ENCODE data around the gene SQOR. TPM values are rescaled to one million over a fixed set of nuclear protein-coding genes. Genes with fewer than 3 reads are reported as not detected.

SQOR gene
- total RNA-seq, 1 experiment from 2014 or later: 17.6 TPM

DNA sequence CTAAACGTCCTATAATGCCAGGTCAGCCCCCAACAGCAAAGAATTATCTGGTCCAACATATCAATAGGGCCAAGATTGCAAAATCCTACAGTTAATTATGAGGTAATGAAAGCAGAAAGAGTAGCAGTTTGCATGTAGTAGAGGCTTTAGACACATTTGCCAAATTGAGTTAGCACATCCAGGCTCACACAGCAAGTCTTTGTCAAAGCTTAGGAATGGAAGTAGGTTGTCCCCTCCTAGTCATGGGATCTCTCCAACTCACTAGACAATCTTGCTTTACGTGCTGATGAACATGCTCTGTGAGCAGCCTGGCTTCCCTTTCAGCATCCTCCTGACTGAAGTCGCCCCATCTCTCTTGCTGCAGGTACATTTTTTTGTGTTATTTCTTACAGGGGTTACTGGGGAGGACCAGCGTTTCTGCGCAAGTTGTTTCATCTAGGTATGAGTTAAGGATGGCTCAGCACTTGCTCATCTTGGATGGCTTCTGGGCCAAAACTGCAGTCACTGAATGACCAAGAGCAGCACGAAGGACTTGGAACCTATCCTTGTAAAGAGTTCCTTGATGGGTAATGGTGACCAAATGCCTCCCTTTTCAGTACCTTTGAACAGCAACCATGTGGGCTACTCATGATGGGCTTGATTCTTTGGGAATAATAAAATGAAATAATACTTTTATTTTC lies 55.9 kb downstream of the SQOR start:
- no peaks in the 10 kb centered on the region for H4K20me1 ChIP-seq (ENCODE audit: insufficient read depth)
- H3K4me1 ChIP-seq (ENCODE audit: control insufficient read depth in 1 of 2, insufficient read depth in 2 of 2, low read length in 2 of 2): no peaks in the 10 kb centered on the region
- H3K27me3 ChIP-seq (ENCODE audit: insufficient read depth, low read length): no peaks in the 10 kb centered on the region
- H3K9ac ChIP-seq (ENCODE audit: low read length): no peak overlapping the region
- H3K36me3 ChIP-seq (ENCODE audit: control insufficient read depth in 1 of 2, insufficient read depth in 2 of 2, low read length in 2 of 2): no peaks in the 10 kb centered on the region; a peak in 2 of 4 replicates
- ChIA-PET CTCF (no interaction called here), POLR2A (no interaction called here), RAD21 (ENCODE audit: low non-redundant PET in 1 of 2, low total read pairs in 2 of 2, uncharacterized antibody in 2 of 2, unreplicated experiment in 2 of 2) (no interaction called here)
- no peak overlapping the region for H2AFZ ChIP-seq (ENCODE audit: low read depth, low read length, poor library complexity, severe bottlenecking)
- intact Hi-C loops (cut with micrococcal nuclease): no loop called here
- H3K79me2 ChIP-seq (ENCODE audit: insufficient read depth, low read length): no peaks in the 10 kb centered on the region
- H3K27ac ChIP-seq (ENCODE audit: low read depth, low read length): no peak overlapping the region
- no peaks in the 10 kb centered on the region for H3K9me2 ChIP-seq (ENCODE audit: insufficient read depth)
- DNase-seq (ENCODE audit: low read depth, low spot score): no peak
- TF ChIP-seq, protein P1, sequence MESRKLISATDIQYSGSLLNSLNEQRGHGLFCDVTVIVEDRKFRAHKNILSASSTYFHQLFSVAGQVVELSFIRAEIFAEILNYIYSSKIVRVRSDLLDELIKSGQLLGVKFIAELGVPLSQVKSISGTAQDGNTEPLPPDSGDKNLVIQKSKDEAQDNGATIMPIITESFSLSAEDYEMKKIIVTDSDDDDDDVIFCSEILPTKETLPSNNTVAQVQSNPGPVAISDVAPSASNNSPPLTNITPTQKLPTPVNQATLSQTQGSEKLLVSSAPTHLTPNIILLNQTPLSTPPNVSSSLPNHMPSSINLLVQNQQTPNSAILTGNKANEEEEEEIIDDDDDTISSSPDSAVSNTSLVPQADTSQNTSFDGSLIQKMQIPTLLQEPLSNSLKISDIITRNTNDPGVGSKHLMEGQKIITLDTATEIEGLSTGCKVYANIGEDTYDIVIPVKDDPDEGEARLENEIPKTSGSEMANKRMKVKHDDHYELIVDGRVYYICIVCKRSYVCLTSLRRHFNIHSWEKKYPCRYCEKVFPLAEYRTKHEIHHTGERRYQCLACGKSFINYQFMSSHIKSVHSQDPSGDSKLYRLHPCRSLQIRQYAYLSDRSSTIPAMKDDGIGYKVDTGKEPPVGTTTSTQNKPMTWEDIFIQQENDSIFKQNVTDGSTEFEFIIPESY (IDR thresholded peaks at IDR 0.05; ENCODE audit: extremely low read depth, insufficient replicate concordance, low read length): no peak
- no peak for TF ChIP-seq SRF (IDR thresholded peaks at IDR 0.05; ENCODE audit: low read depth)
- TF ChIP-seq SP1 (IDR thresholded peaks at IDR 0.05; ENCODE audit: low read depth): no peak
- TF ChIP-seq ZFX (IDR thresholded peaks at IDR 0.05): no peak
- TF ChIP-seq FOSL1 (IDR thresholded peaks at IDR 0.05; ENCODE audit: low read depth): no peak
- TF ChIP-seq EZH2phosphoT487 (IDR thresholded peaks at IDR 0.05; ENCODE audit: borderline replicate concordance): no peak
- no peak for TF ChIP-seq CBX3 (IDR thresholded peaks at IDR 0.05; ENCODE audit: low read depth)
- TF ChIP-seq, protein P2, sequence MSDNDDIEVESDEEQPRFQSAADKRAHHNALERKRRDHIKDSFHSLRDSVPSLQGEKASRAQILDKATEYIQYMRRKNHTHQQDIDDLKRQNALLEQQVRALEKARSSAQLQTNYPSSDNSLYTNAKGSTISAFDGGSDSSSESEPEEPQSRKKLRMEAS (IDR thresholded peaks at IDR 0.05): no peak
- no peak for TF ChIP-seq JUND (IDR thresholded peaks at IDR 0.05)
- no peak for TF ChIP-seq YY1 (IDR thresholded peaks at IDR 0.05; ENCODE audit: extremely low read depth, insufficient replicate concordance, low read depth, low read length)
- TF ChIP-seq POLR2AphosphoS5 (IDR thresholded peaks at IDR 0.05; ENCODE audit: low read depth, low read length): no peak
- no peak for TF ChIP-seq ELF1 (IDR thresholded peaks at IDR 0.05; ENCODE audit: borderline replicate concordance, low read depth)
- no peak for TF ChIP-seq ZNF274 (IDR thresholded peaks at IDR 0.05; ENCODE audit: low read depth, low read length)
- TF ChIP-seq EZH2 (IDR thresholded peaks at IDR 0.05): no peak
- TF ChIP-seq POLR2A (IDR thresholded peaks at IDR 0.05; ENCODE audit: borderline replicate concordance, extremely low read depth, insufficient read depth, insufficient read length): no peak
- TF ChIP-seq EGR1 (IDR thresholded peaks at IDR 0.05; ENCODE audit: low read depth): no peak
- no peak for TF ChIP-seq TCF7L2 (IDR thresholded peaks at IDR 0.05; ENCODE audit: borderline replicate concordance, extremely low read depth, insufficient read depth, insufficient read length)
- TF ChIP-seq, protein P3, sequence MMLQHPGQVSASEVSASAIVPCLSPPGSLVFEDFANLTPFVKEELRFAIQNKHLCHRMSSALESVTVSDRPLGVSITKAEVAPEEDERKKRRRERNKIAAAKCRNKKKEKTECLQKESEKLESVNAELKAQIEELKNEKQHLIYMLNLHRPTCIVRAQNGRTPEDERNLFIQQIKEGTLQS (IDR thresholded peaks at IDR 0.05): no peak
- no peak for TF ChIP-seq CEBPB (IDR thresholded peaks at IDR 0.05; ENCODE audit: low read depth)
- H3K9me3 ChIP-seq (ENCODE audit: control insufficient read depth in 1 of 2, insufficient read depth in 1 of 2, low read depth in 1 of 2, low read length in 2 of 2): no peaks in the 10 kb centered on the region
- H3K4me3 ChIP-seq (replicated peaks in 1 of 2; ENCODE audit: low read depth in 1 of 2, low read length in 2 of 2): no peak overlapping the region
- no TSS peak for BruUV-seq (replicated peaks)
- no peak for ATAC-seq
- no peak overlapping the region for H3K4me2 ChIP-seq (ENCODE audit: low read length)
